Left lung (tissue), 10 donors: ENCODE data around the gene SMURF1. TPM values are rescaled to one million over a fixed set of nuclear protein-coding genes. Genes with fewer than 3 reads are reported as not detected.

Experiments used
- ATAC-seq: fragments of 200-7000 bp; cut with Tn5 transposase; one replicate; pipeline ENCODE4 v1.9.1; 2020; ENCODE audit warnings: moderate library complexity
- DNase-seq, 4 donors: peaks; one replicate each; pipeline ENCODE4 v3.0.0-alpha.2; 2013 to 2020
- H3K27ac ChIP-seq, 2 donors: fragments of 200-600 bp; sonication (generic) in 1 of 2; one replicate each; pipeline versions ENCODE4 v1.5.0 to v1.8.0; 2020 to 2021
- H3K27me3 ChIP-seq, 2 donors: fragments of 200-600 bp; sonication (generic) in 1 of 2; one replicate each; pipeline versions ENCODE4 v1.5.0 to v1.8.0; 2020 to 2021
- H3K36me3 ChIP-seq, 2 donors: fragments of 200-600 bp; sonication (generic) in 1 of 2; one replicate each; pipeline versions ENCODE4 v1.5.0 to v1.8.0; 2020 to 2021
- H3K4me1 ChIP-seq, 2 donors: fragments of 200-600 bp; one replicate each; pipeline ENCODE4 v1.8.0; 2021
- H3K4me3 ChIP-seq, 2 donors: fragments of 200-600 bp; sonication (generic) in 1 of 2; one replicate each; pipeline versions ENCODE4 v1.5.0 to v1.8.0; 2020 to 2021; ENCODE audit warnings: mild to moderate bottlenecking in 1 of 2
- H3K9me3 ChIP-seq, 2 donors: fragments of 200-600 bp; sonication (generic) in 1 of 2; one replicate each; pipeline versions ENCODE4 v1.5.0 to v1.8.0; 2020 to 2021
- intact Hi-C, 2 donors: fragments of 100-400 bp; cut with DNase I; formaldehyde crosslinking; loops; one replicate each; pipeline versions ENCODE4 v1.11.2 to v1.14.2; 2022
- polyA plus RNA-seq, 6 donors: library from polyadenylated mRNA; unstranded; fragments of 120-200 nt; gene quantifications; one replicate each; pipeline ENCODE4 v1.2.1, GENCODE V29; 2013; ENCODE audit not compliant: insufficient read length in 6 of 6
- total RNA-seq, 2 donors: library from RNA; stranded (reverse); fragmentation: NEBNext Ultra II Directional; extraction: Animal tissue kit (Norgen Biotek cat#: 25700); gene quantifications; one replicate each; pipeline ENCODE4 v1.2.1, GENCODE V29; 2021
- TF ChIP-seq, protein P1 (sequence below), 2 donors: fragments of 200-600 bp; sonication (generic) in 1 of 2; IDR thresholded peaks; one replicate each; pipeline versions ENCODE4 v1.5.0 to v1.8.0; 2021; ENCODE audit warnings: antibody characterized with exemption in 2 of 2
- donor health status: DM: no; HTN: yes; CAD: no.
- donor health status: DM: no; HTN: no; CAD: no.

The SMURF1 gene
- total and polyA plus RNA-seq, 8 donors: 15.6 to 43.4 (median 18.3) TPM

DNA sequence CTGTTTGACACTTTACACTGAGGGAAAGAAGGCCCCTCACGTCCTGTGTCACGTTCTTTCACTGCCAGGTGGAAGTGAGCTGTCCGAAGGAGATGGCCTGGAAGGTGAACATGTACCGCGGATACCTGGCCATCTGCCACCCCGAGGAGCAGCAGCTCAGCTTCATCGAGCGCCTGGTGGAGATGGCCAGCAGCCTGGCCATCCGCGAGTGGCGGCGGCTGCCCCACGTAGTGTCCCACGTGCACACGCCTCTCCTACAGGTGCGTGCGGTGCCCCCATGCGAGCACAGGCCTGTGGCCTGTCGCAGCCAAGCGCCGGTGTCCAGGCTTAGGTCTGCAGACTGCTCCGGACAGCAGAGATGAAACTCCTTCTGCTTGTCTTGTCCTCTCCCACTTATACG, 162.2 kb downstream of the SMURF1 start:
- no peaks in the 10 kb centered on the region for H3K9me3 ChIP-seq
- no peak overlapping the region for H3K27ac ChIP-seq
- no peak for ATAC-seq
- TF ChIP-seq, protein P1, sequence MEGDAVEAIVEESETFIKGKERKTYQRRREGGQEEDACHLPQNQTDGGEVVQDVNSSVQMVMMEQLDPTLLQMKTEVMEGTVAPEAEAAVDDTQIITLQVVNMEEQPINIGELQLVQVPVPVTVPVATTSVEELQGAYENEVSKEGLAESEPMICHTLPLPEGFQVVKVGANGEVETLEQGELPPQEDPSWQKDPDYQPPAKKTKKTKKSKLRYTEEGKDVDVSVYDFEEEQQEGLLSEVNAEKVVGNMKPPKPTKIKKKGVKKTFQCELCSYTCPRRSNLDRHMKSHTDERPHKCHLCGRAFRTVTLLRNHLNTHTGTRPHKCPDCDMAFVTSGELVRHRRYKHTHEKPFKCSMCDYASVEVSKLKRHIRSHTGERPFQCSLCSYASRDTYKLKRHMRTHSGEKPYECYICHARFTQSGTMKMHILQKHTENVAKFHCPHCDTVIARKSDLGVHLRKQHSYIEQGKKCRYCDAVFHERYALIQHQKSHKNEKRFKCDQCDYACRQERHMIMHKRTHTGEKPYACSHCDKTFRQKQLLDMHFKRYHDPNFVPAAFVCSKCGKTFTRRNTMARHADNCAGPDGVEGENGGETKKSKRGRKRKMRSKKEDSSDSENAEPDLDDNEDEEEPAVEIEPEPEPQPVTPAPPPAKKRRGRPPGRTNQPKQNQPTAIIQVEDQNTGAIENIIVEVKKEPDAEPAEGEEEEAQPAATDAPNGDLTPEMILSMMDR (IDR thresholded peaks at IDR 0.05): no peak
- H3K4me3 ChIP-seq: no peak overlapping the region
- intact Hi-C loops: no loop called here
- peaks cover 3 to 100% of the 10 kb centered on the region in 2 donors for H3K36me3 ChIP-seq
- H3K27me3 ChIP-seq: no peaks in the 10 kb centered on the region
- no peaks in the 10 kb centered on the region for H3K4me1 ChIP-seq
- DNase-seq: no peak

DNA sequence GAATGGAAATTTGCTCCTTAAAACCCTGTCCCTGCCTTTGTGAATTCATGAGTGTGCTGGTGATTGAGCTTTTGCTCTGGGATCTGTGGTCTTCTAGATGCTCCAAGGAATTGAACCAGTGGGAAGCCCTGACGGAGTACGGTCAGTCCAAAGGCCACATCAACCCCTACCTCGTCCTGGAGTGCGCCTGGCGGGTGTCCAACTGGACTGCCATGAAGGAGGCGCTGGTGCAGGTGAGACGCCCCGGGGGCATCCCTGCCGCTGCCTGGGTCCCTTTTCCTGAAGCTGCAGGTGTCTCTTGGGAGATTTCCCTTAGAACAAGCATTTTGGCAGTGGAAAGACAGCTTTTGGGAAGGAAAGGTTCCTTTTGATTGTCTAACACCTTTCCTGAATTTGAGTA, 165.2 kb downstream of the SMURF1 start:
- no peak for DNase-seq
- TF ChIP-seq, protein P1 (IDR thresholded peaks at IDR 0.05): no peak
- Histone ChIP-seq H3K9me3 (no peaks in the 10 kb centered on the region), H3K27ac (no peak overlapping the region), H3K27me3 (no peaks in the 10 kb centered on the region), H3K4me3 (no peak overlapping the region), H3K4me1 (no peaks in the 10 kb centered on the region), H3K36me3 (peaks cover 8 to 100% of the 10 kb centered on the region in 2 donors)
- intact Hi-C loops: no loop called here
- no peak for ATAC-seq

Other genes starting within 250 kb of the SMURF1 start
- 1 to 10 TPM; 1.0 to 3.3 TPM for gene KPNA7, start 64.0 kb upstream of the SMURF1 start, total RNA-seq
- under 1 TPM in 2 of 6 donors, not detected in 4; 0.07 to 0.15 TPM for gene KPNA7, start 64.0 kb upstream of the SMURF1 start, polyA plus RNA-seq
- not detected for gene MYH16, start 128.7 kb upstream of the SMURF1 start, total RNA-seq
- gene MYH16, start 128.7 kb upstream of the SMURF1 start, polyA plus RNA-seq: under 1 TPM in 4 of 6 donors, not detected in 2; 0.04 to 0.49 (median 0.24) TPM
- 100 to 1,000 TPM; 142 to 158 TPM for gene ARPC1A, start 181.8 kb upstream of the SMURF1 start, total RNA-seq
- 100 to 1,000 TPM in 3 of 6 donors, 10 to 100 TPM in 3; 92.7 to 112 (median 101) TPM for gene ARPC1A, start 181.8 kb upstream of the SMURF1 start, polyA plus RNA-seq
- 100 to 1,000 TPM; 280 to 311 TPM for gene ARPC1B, start 230.6 kb upstream of the SMURF1 start, total RNA-seq
- gene ARPC1B, start 230.6 kb upstream of the SMURF1 start, polyA plus RNA-seq: 10 to 100 TPM; 37.1 to 54.2 (median 46.2) TPM